Smooth muscle cell (in vitro differentiated cells): ENCODE data around the gene SPIRE2. TPM values are rescaled to one million over a fixed set of nuclear protein-coding genes. Genes with fewer than 3 reads are reported as not detected.
A peak's percentile ranks its signal among the peaks of the same experiment; 100 is the strongest.

Source experiments
- DNase-seq: peaks from one replicate; lab custom pipeline; 2025; ENCODE audit not compliant: unreplicated experiment; lab: John Stamatoyannopoulos, UW
- H2AFZ ChIP-seq: fragments of 200-600 bp; sonication (generic); 2 replicates; pipeline ENCODE4 v1.6.0; 2016; ENCODE audit warnings: antibody characterized with exemption, low read depth, mild to moderate bottlenecking
- H3F3A ChIP-seq: fragments of 200-600 bp; sonication (generic); 2 replicates; pipeline ENCODE4 v1.6.0; 2017; ENCODE audit warnings: antibody characterized with exemption, low read depth
- H3K27ac ChIP-seq: fragments of 200-600 bp; sonication (generic); 2 replicates; pipeline ENCODE4 v1.5.1; 2016; ENCODE audit warnings: low read depth, mild to moderate bottlenecking
- H3K27me3 ChIP-seq: fragments of 200-600 bp; sonication (generic); 2 replicates; pipeline ENCODE4 v1.6.1; 2016; ENCODE audit warnings: low read depth, mild to moderate bottlenecking
- H3K36me3 ChIP-seq: fragments of 200-600 bp; sonication (generic); 2 replicates; pipeline ENCODE4 v1.5.1; 2016; ENCODE audit warnings: low read depth
- H3K4me1 ChIP-seq: fragments of 200-600 bp; sonication (generic); 2 replicates; pipeline ENCODE4 v1.5.1; 2016; ENCODE audit warnings: low read depth
- H3K4me2 ChIP-seq: fragments of 200-600 bp; sonication (generic); 2 replicates; pipeline ENCODE4 v1.6.0; 2016; ENCODE audit warnings: mild to moderate bottlenecking
- H3K4me3 ChIP-seq: fragments of 200-600 bp; sonication (generic); 2 replicates; pipeline ENCODE4 v1.5.1; 2016; ENCODE audit warnings: mild to moderate bottlenecking
- H3K79me2 ChIP-seq: fragments of 200-600 bp; sonication (generic); 2 replicates; pipeline ENCODE4 v1.6.0; 2016; ENCODE audit warnings: low read depth, mild to moderate bottlenecking
- H3K9ac ChIP-seq: fragments of 200-600 bp; sonication (generic); 2 replicates; pipeline ENCODE4 v1.6.0; 2016; ENCODE audit warnings: low read depth
- H3K9me3 ChIP-seq: fragments of 200-600 bp; sonication (generic); replicated peaks from 2 replicates; pipeline ENCODE4 v1.5.1; 2016; ENCODE audit warnings: low read depth
- H4K20me1 ChIP-seq: fragments of 200-600 bp; sonication (generic); 2 replicates; pipeline ENCODE4 v1.6.0; 2016; ENCODE audit warnings: low read depth
- WGBS: methylation state at CpG from one replicate; pipeline ENCODE4 v1.1.7; 2016; ENCODE audit warnings: low lambda C conversion rate; 5-methylcytosine and 5-hydroxymethylcytosine counted together
- polyA plus RNA-seq: library from polyadenylated mRNA; unstranded; fragments of >200 nt; fragmentation: Nextera tagmentation; extraction: Ambion mirVana; gene quantifications from 2 replicates; pipeline ENCODE4 v1.2.1, GENCODE V29; 2016
- total RNA-seq: library from RNA; depleted of rRNA; stranded (reverse); fragments of >200 nt; gene quantifications from 2 replicates; pipeline ENCODE4 v1.2.3, GENCODE V29; 2014
- TF ChIP-seq, protein P1 (sequence below): fragments of 200-600 bp; sonication (generic); IDR thresholded peaks from 2 replicates; pipeline ENCODE4 v1.5.1; 2017; ENCODE audit warnings: borderline replicate concordance, mild to moderate bottlenecking, antibody characterized with exemption; ENCODE audit not compliant: insufficient read depth, poor library complexity, severe bottlenecking

SPIRE2 gene
- total and polyA plus RNA-seq, 2 experiments from 2014 or later = 1.1 to 1.4 TPM

- WGBS = 96% methylated on average over 19 of the region's 22 CpGs
- DNase-seq = no peak
- TF ChIP-seq, protein P1, sequence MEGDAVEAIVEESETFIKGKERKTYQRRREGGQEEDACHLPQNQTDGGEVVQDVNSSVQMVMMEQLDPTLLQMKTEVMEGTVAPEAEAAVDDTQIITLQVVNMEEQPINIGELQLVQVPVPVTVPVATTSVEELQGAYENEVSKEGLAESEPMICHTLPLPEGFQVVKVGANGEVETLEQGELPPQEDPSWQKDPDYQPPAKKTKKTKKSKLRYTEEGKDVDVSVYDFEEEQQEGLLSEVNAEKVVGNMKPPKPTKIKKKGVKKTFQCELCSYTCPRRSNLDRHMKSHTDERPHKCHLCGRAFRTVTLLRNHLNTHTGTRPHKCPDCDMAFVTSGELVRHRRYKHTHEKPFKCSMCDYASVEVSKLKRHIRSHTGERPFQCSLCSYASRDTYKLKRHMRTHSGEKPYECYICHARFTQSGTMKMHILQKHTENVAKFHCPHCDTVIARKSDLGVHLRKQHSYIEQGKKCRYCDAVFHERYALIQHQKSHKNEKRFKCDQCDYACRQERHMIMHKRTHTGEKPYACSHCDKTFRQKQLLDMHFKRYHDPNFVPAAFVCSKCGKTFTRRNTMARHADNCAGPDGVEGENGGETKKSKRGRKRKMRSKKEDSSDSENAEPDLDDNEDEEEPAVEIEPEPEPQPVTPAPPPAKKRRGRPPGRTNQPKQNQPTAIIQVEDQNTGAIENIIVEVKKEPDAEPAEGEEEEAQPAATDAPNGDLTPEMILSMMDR = no peak
- no peak overlapping the region for H3K4me3 ChIP-seq
- H3F3A ChIP-seq = no peaks in the 10 kb centered on the region
- no peaks in the 10 kb centered on the region for H3K27me3 ChIP-seq
- no peaks in the 10 kb centered on the region for H3K4me1 ChIP-seq
- no peaks in the 10 kb centered on the region for H4K20me1 ChIP-seq
- no peak overlapping the region for H3K9ac ChIP-seq
- no peaks in the 10 kb centered on the region for H3K79me2 ChIP-seq
- H3K9me3 ChIP-seq = no peaks in the 10 kb centered on the region
- no peak overlapping the region for H2AFZ ChIP-seq
- H3K36me3 ChIP-seq = no peaks in the 10 kb centered on the region
- H3K27ac ChIP-seq = no peak overlapping the region
- no peak overlapping the region for H3K4me2 ChIP-seq
These were observed 27.7 kb downstream of the SPIRE2 start for GRCh38 chr16:89855986-89856385.

- Histone ChIP-seq H3K4me1 (no peaks in the 10 kb centered on the region), H3K9me3 (no peaks in the 10 kb centered on the region), H3K9ac (no peak overlapping the region), H3K27ac (no peak overlapping the region), H3K79me2 (no peaks in the 10 kb centered on the region), H3F3A (no peaks in the 10 kb centered on the region), H3K27me3 (no peaks in the 10 kb centered on the region), H2AFZ (no peak overlapping the region), H3K4me3 (no peak overlapping the region), H4K20me1 (no peaks in the 10 kb centered on the region), H3K36me3 (no peaks in the 10 kb centered on the region), H3K4me2 (no peak overlapping the region)
- DNase-seq = no peak
- WGBS = 92% methylated on average over 16 of the region's 25 CpGs
- TF ChIP-seq, protein P1 = no peak
These were observed 30.8 kb downstream of the SPIRE2 start for GRCh38 chr16:89858973-89859614.

DNA sequence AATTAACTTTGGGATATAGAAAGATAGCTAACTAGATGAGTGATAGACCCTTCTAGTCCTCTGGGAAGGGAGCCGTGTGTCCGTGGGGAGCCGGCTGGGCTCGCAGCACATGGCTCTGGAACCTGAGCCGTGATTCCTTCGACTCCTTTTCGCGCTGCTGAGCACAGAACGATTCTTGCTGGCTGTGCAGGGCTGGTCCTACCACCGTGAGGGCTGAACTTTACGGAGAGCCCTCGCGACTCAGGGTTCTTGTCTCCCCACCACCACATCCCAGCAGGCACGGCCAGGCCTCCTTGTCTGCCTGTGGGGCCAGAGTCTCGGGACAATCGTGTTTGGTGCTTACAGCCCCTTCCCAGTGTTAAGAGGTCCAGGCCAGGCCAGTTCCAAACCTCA, 31.3 kb downstream of the SPIRE2 start:
- no peak overlapping the region for H2AFZ ChIP-seq
- H3K4me2 ChIP-seq = no peak overlapping the region
- no peak overlapping the region for H3K4me3 ChIP-seq
- no peaks in the 10 kb centered on the region for H3K27me3 ChIP-seq
- DNase-seq = no peak
- TF ChIP-seq, protein P1 = no peak
- no peaks in the 10 kb centered on the region for H3K9me3 ChIP-seq
- 91% methylated on average over 16 of the region's 16 CpGs for WGBS
- H3K36me3 ChIP-seq = no peaks in the 10 kb centered on the region
- no peaks in the 10 kb centered on the region for H3K79me2 ChIP-seq
- H3F3A ChIP-seq = peaks cover 3% of the 10 kb centered on the region
- no peak overlapping the region for H3K27ac ChIP-seq
- H3K9ac ChIP-seq = no peak overlapping the region
- no peaks in the 10 kb centered on the region for H3K4me1 ChIP-seq
- no peaks in the 10 kb centered on the region for H4K20me1 ChIP-seq

DNA sequence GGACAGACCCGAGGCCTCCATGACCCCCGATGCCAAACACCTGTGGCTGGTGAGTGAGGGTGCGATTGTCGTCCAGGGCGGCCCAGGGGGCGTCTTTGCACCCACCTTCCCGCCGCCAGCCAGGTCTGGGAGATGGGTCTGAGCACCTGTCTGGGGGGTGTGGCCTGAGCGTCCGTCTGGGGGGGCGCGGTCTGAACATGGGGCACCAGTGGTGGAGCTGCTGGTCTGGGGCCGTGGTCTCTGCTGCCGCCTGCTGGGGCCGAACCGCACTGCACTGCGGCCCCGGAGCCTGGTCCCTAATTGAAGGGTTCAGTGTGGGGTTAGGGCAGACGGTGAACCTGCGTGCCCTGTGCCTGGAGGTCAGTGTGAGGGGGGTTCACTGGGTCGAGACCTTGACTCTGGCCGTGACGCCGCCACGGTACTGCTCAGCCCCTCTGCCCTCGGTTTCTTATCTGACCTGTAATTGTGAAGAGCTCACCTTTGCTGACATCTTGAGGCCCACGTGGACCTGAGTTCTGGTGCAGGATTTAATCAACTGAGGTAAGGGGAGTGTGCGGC, 32.6 kb downstream of the SPIRE2 start:
- Histone ChIP-seq H3K79me2 (no peaks in the 10 kb centered on the region), H2AFZ (no peak overlapping the region), H3K27ac (no peak overlapping the region), H3K4me1 (no peaks in the 10 kb centered on the region), H4K20me1 (no peaks in the 10 kb centered on the region), H3K4me3 (no peak overlapping the region), H3K9ac (no peak overlapping the region), H3F3A (peaks cover 3% of the 10 kb centered on the region), H3K27me3 (no peaks in the 10 kb centered on the region), H3K36me3 (no peaks in the 10 kb centered on the region), H3K9me3 (no peaks in the 10 kb centered on the region), H3K4me2 (no peak overlapping the region)
- peak; percentile 14 for DNase-seq
- 28% methylated on average over 28 of the region's 28 CpGs for WGBS
- TF ChIP-seq, protein P1 = peak; percentile 95
